Superior temporal gyrus (tissue), 1 donor: Measurements from ENCODE around the gene PHPT1.

Experiments
- DNase-seq: peaks from one replicate; pipeline ENCODE4 v3.0.0-alpha.2; 2016; ENCODE audit errors: extremely low spot score

Gene PHPT1

GRCh38 chr9:136886610-136887597 is 37.7 kb downstream of the PHPT1 start:
- no peak for DNase-seq

- no peak for DNase-seq
These were observed 39.2 kb downstream of the PHPT1 start for GRCh38 chr9:136888454-136888853.

- DNase-seq: no peak
These were observed 40.6 kb downstream of the PHPT1 start for GRCh38 chr9:136889858-136890257.

DNA sequence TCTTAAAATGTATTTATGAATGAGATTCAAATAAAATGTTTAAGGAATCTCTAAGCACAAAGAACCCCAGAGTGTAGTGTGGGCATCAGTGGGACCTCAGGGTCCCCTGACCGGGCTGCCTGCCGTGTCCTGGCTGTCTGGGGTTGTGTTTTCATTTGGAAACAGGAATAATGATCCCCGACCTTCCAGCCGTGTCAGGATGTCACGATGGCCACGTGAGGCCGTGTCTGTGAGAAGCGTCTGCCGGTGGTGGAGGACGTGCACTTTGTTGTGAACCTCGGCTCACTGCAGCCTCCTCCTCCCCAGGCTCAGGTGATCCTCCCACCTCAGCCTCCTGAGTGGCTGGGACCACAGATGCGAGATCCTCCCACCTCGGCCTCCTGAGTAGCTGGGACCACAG is 41.5 kb downstream of the PHPT1 start:
- DNase-seq: no peak

DNA sequence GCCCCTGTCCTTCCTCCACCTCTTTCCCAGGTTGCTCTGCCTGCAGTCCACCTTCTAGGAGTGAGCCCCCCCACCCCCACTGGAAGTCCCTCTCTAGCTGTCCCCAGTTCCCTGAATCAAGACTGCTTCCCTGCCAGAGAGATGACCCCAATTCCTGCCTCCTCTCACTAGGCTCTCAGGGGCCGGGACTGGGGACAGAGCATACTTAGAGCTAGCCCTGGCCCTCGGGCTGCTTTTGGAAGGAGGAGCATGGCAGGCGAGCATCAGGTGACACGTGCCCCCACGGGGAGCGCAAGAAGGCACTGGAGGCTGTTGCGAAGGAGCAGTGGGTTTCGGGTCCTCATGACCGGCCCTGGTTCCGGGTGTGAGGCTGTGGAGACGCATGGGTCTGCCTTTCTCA is 46.8 kb downstream of the PHPT1 start:
- DNase-seq: no peak

- no peak for DNase-seq
These were observed 49.4 kb downstream of the PHPT1 start for GRCh38 chr9:136898483-136899100.

DNA sequence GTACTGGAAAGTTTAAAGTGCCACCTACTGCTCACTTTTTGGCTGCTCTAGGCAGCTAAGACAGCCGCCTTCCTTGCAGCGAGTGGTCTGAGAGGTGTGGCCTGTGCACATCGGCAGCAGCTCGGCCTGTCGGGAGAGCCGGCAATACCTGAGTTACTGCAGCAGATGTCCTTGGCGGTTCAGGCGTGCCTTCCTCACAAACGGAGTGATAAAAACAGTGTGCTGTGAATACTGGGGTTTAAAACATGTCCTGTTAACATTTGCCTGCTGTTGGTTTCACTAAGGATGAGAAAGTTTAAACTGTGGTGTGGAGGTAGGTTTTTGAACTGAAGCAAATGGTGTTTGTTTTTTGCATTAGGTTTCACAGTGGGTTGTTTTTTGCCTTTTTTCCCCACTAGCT is 50.0 kb downstream of the PHPT1 start:
- DNase-seq: no peak

DNA sequence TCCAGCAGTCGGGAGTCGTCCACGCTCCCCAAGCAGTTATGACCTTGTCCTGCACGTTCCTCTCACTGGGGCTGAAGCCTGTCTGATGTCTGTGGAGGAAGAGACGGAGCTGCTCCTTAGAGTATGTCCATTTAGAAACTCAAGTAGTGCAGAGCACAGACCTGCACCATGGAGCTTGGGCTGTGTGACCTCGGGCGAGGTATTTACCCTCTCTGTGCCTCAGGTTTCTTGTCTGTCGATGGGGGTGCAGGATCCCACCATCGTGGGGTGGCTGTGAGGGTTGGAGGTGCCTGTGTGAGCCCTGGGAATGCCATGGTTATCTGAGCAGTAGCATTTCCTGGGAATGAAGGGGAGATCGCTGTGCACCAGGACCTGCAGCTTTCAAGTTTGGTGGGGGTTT is 51.3 kb downstream of the PHPT1 start:
- DNase-seq: no peak
